ENCODE measurements around the gene GABBR2.

GABBR2 gene

DNA sequence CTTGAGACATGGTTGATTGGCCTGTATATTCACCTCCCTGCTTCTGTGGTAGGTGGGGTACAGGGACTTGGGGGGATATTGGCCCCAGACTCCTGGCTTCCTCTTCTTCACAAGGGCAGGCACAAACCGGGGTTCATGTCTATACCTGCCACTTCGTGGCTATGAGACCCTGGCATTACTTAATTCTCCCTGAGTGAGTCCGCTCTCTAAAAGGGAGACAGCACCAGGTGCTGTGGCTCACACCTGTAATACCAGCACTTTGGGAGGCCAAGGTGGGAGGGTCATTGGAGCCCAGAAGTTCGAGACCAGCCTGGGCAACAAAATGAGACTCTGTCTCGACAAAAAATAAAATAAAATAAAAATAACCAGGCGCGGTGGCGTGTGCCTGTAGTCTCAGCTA is 178.5 kb downstream of the GABBR2 start:
- no peak overlapping the region for H3K4me3 ChIP-seq (ENCODE audit: control insufficient read depth, low read depth, low read length)
- DNase-seq (ENCODE audit: low read depth): no peak
- TF ChIP-seq, protein P1, sequence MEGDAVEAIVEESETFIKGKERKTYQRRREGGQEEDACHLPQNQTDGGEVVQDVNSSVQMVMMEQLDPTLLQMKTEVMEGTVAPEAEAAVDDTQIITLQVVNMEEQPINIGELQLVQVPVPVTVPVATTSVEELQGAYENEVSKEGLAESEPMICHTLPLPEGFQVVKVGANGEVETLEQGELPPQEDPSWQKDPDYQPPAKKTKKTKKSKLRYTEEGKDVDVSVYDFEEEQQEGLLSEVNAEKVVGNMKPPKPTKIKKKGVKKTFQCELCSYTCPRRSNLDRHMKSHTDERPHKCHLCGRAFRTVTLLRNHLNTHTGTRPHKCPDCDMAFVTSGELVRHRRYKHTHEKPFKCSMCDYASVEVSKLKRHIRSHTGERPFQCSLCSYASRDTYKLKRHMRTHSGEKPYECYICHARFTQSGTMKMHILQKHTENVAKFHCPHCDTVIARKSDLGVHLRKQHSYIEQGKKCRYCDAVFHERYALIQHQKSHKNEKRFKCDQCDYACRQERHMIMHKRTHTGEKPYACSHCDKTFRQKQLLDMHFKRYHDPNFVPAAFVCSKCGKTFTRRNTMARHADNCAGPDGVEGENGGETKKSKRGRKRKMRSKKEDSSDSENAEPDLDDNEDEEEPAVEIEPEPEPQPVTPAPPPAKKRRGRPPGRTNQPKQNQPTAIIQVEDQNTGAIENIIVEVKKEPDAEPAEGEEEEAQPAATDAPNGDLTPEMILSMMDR (conservative IDR thresholded peaks at IDR 0.05; ENCODE audit: control insufficient read depth, insufficient read depth, low read depth, low read length): no peak

DNA sequence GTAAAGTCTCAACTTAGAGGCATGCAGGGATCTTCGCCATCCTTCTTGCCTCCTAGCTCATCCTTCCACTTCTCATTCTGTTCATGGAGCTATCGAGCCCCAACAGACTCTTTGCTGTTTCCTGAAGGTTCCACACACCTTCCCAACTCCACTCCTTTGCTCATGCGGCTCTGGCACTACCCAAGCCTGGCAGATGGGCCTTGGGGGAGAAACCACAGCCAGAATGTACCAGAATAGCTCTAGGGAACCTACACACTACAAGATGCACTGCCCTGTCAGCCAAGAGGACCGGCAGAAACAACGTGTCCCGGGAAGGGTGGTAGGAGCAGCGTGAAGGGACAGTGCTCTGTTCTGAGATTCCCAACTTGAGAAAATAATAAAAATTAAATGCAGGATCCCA is 178.9 kb downstream of the GABBR2 start:
- H3K4me3 ChIP-seq (ENCODE audit: control insufficient read depth, low read depth, low read length): no peak overlapping the region
- DNase-seq (ENCODE audit: low read depth): no peak
- TF ChIP-seq, protein P1 (conservative IDR thresholded peaks at IDR 0.05; ENCODE audit: control insufficient read depth, insufficient read depth, low read depth, low read length): no peak

DNA sequence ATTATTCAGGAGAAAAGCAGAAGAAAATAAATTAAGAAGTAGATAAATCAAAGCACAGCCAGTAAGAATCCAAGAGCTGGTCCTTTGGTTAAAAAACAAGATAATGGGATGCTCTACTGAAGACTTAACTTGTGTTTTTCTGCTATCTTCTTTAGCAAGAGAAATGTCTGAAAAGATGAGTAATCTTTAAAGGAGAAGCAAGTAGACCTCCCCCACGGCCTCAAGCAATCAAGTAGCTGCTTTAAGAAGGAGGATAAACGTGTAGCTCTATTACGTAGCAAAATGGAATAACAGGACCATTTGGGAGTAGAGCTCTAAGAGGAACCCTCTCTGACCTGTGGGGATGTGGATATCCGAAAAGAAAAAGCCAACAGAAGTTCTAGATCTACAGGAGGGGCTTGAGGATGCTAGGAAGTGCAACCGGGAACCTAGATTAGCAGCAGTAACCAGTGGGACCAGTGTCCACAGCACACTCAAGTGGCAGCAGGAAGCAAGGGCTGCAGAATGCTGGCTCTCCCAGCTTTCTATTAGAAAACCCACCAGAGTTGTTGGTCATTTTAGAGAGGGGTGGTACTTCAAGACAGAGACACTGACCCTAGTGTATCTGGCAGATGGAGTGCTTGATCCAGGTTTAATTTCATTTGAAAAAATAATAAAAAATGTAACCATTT is 185.4 kb downstream of the GABBR2 start:
- DNase-seq (ENCODE audit: low read depth): peak; percentile 74
- no peak overlapping the region for H3K4me3 ChIP-seq (ENCODE audit: control insufficient read depth, low read depth, low read length)
- TF ChIP-seq, protein P1 (conservative IDR thresholded peaks at IDR 0.05; ENCODE audit: control insufficient read depth, insufficient read depth, low read depth, low read length): peak; percentile 63

DNA sequence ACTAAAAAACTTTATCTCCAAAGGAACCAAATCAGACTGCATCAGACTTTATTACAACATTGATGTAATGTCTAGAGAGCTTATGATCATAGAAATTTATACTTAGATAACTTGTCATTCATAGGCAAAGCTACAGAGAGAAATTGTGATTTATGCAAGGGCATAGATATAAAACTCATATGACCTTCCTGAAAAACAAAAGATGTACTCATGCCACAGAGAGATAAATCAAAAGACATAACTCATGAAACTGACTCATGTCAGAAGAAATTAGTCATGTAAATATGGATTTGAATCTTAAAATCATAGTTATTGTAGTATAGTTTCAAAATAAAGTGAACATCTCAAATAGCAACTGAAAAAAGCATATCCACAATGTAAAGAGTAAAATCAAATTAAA is 186.2 kb downstream of the GABBR2 start:
- TF ChIP-seq, protein P1 (conservative IDR thresholded peaks at IDR 0.05; ENCODE audit: control insufficient read depth, insufficient read depth, low read depth, low read length): no peak
- H3K4me3 ChIP-seq (ENCODE audit: control insufficient read depth, low read depth, low read length): no peak overlapping the region
- DNase-seq (ENCODE audit: low read depth): peak; percentile 15

DNA sequence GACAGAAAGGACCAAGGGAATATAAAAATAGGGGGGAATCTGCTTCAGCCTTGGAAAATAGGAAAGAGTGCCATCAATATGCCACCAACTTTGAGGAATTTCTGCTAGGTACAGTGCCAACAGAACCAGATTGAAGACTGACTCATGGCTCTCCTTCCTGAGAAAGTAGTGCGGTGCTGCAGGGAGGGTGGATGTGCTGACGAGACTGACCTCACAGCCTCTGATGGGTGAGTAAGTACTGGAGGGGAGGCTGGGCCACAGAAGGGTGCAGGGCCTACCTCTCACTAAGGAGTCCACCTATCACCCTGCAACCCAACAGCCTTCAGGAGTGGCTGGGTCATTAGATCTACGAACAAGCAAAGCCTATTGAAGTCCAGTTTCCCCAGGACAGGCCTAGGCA is 187.6 kb downstream of the GABBR2 start:
- no peak overlapping the region for H3K4me3 ChIP-seq (ENCODE audit: control insufficient read depth, low read depth, low read length)
- DNase-seq (ENCODE audit: low read depth): peak; percentile 92
- TF ChIP-seq, protein P1 (conservative IDR thresholded peaks at IDR 0.05; ENCODE audit: control insufficient read depth, insufficient read depth, low read depth, low read length): no peak

DNA sequence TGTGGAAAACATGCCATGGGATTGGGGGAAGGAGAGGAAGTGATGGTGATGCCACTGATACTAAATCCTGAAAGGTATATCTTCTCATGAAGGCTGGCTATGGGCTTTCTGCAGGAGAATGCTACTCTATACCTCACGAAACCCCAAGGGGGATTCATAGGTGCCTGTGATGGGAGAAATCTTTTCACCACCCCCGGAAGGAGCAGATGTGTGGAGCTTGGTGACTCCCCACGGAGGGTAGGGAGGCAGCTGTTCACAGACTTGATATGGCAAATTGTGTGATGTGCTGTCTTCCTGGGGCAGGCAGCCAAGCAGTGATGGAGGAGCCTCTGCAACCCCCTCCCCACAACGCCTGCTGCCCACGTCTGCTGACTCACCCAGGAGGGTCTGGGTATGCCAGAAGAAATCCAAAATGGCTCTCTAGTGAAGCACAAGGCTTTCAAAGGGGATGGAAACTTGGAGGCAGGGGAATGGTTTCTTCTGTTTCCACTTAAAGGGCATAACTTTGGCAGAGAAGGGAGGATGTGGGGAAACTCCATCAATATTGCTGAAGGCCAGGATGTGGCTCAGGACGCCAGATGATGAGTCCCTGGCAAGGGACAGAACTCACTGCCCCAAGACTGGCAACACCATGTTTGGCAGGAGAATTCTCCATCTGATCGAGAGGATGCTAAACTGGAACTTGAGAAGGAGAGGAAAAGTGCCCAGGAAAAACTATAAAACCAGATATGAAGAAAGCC is 188.3 kb downstream of the GABBR2 start:
- TF ChIP-seq, protein P1 (conservative IDR thresholded peaks at IDR 0.05; ENCODE audit: control insufficient read depth, insufficient read depth, low read depth, low read length): no peak
- DNase-seq (ENCODE audit: low read depth): peak; percentile 58
- no peak overlapping the region for H3K4me3 ChIP-seq (ENCODE audit: control insufficient read depth, low read depth, low read length)

Data from fibroblast of mammary gland (primary cell).